GM19438 (cell line): ENCODE results near the gene LAIR1.
"Not testable (repeated sequence)": the region's sequence is repeated elsewhere in the genome, so short reads cannot be mapped to it uniquely, and the experiment has no call there.

ENCODE experiments used
- ATAC-seq: cut with Tn5 transposase; IDR thresholded peaks from one replicate; pipeline ENCODE4 v1.9.1; 2021; ENCODE audit warnings: low read depth; ENCODE audit not compliant: unreplicated experiment

LAIR1 gene

GRCh38 chr19:54379187-54379678 lies 14.5 kb upstream of the LAIR1 start:
- no peak for ATAC-seq

GRCh38 chr19:54376610-54377285 lies 12.0 kb upstream of the LAIR1 start:
- no peak for ATAC-seq

GRCh38 chr19:54375181-54375938 lies 10.6 kb upstream of the LAIR1 start:
- not testable (repeated sequence) for ATAC-seq

GRCh38 chr19:54373781-54374631 lies 9.3 kb upstream of the LAIR1 start:
- no peak for ATAC-seq

- ATAC-seq: not testable (repeated sequence)
Measured at GRCh38 chr19:54371453-54371852, 6.7 kb upstream of the LAIR1 start.

GRCh38 chr19:54370434-54370796 lies 5.7 kb upstream of the LAIR1 start:
- not testable (repeated sequence) for ATAC-seq

GRCh38 chr19:54369688-54370433 lies 5.1 kb upstream of the LAIR1 start:
- not testable (repeated sequence) for ATAC-seq

GRCh38 chr19:54369082-54369687 lies 4.5 kb upstream of the LAIR1 start:
- no peak for ATAC-seq

- no peak for ATAC-seq
Measured at GRCh38 chr19:54366811-54367210, 2.1 kb upstream of the LAIR1 start.

GRCh38 chr19:54365798-54366197 lies 1.1 kb upstream of the LAIR1 start:
- ATAC-seq: not testable (repeated sequence)

- ATAC-seq: not testable (repeated sequence)
Measured at GRCh38 chr19:54361680-54362422, 2.9 kb downstream of the LAIR1 start.

GRCh38 chr19:54359149-54359820 lies 5.4 kb downstream of the LAIR1 start:
- ATAC-seq: not testable (repeated sequence)

- ATAC-seq: no peak
Measured at GRCh38 chr19:54357381-54357780, 7.3 kb downstream of the LAIR1 start.

GRCh38 chr19:54356444-54357056 lies 8.2 kb downstream of the LAIR1 start:
- ATAC-seq: no peak

- no peak for ATAC-seq
Measured at GRCh38 chr19:54355675-54356074, 9.1 kb downstream of the LAIR1 start.

- no peak for ATAC-seq
Measured at GRCh38 chr19:54354761-54355160, 10.0 kb downstream of the LAIR1 start.

GRCh38 chr19:54352546-54352945 lies 12.2 kb downstream of the LAIR1 start:
- ATAC-seq: no peak

GRCh38 chr19:54352041-54352440 lies 12.7 kb downstream of the LAIR1 start:
- no peak for ATAC-seq
